Stimulated activated CD4-positive, alpha-beta T cell treated with anti-CD3 and anti-CD28 coated beads, Interleukin-12 subunit alpha, Interleukin-12 subunit beta, amount 100 ng/mL, for 48 hours (primary cell): ENCODE data around the gene OR2G3.
A peak's percentile ranks its signal among the peaks of the same experiment; 100 is the strongest.

ENCODE experiments used
- DNase-seq, 3 donors: peaks; one replicate each; pipeline ENCODE4 v3.0.0-alpha.2; 2020; ENCODE audit warnings: low read depth in 2 of 3, low spot score in 1 of 3

OR2G3 gene

GRCh38 chr1:247605286-247605685 is at the start of gene OR2G3:
Gene OR2G3, plus strand, starts transcription at chr1:247605586. Its CDS starts 0 bp downstream, at chr1:247605586.
- no peak for DNase-seq

GRCh38 chr1:247557926-247558674 is 47.3 kb upstream of the OR2G3 start:
- no peak for DNase-seq

GRCh38 chr1:247561711-247562110 is 43.7 kb upstream of the OR2G3 start:
- no peak for DNase-seq

GRCh38 chr1:247562198-247562597 is 43.2 kb upstream of the OR2G3 start:
- no peak for DNase-seq

- no peak for DNase-seq
Observed at GRCh38 chr1:247574236-247574635, 31.1 kb upstream of the OR2G3 start.

- no peak for DNase-seq
Observed at GRCh38 chr1:247574664-247575063, 30.7 kb upstream of the OR2G3 start.

GRCh38 chr1:247576514-247576913 is 28.9 kb upstream of the OR2G3 start:
- no peak for DNase-seq

- DNase-seq = no peak
Observed at GRCh38 chr1:247578946-247579460, 26.4 kb upstream of the OR2G3 start.

GRCh38 chr1:247588060-247588459 is 17.3 kb upstream of the OR2G3 start, which contains the start of gene OR2G2:
Gene OR2G2, plus strand, starts transcription at chr1:247588360. Its CDS starts 0 bp downstream, at chr1:247588360.
- no peak for DNase-seq

GRCh38 chr1:247613405-247613804 is 8.0 kb downstream of the OR2G3 start:
- no peak for DNase-seq

GRCh38 chr1:247614625-247615024 is 9.2 kb downstream of the OR2G3 start:
- DNase-seq = no peak

GRCh38 chr1:247627951-247628350 is 22.6 kb downstream of the OR2G3 start:
- no peak for DNase-seq

GRCh38 chr1:247638011-247638410 is 32.6 kb downstream of the OR2G3 start:
- DNase-seq = no peak

GRCh38 chr1:247638781-247639180 is 33.4 kb downstream of the OR2G3 start:
- DNase-seq = no peak

- peak in 2 of 3 donors; percentile 8 to 14 for DNase-seq
Observed at GRCh38 chr1:247639381-247639981, 34.1 kb downstream of the OR2G3 start.

- DNase-seq = no peak
Observed at GRCh38 chr1:247642742-247643141, 37.4 kb downstream of the OR2G3 start.

- DNase-seq = no peak
Observed at GRCh38 chr1:247646867-247647266, 41.5 kb downstream of the OR2G3 start.

GRCh38 chr1:247647864-247648263 is 42.5 kb downstream of the OR2G3 start:
- no peak for DNase-seq

GRCh38 chr1:247653040-247653439 is 47.7 kb downstream of the OR2G3 start:
- no peak for DNase-seq
